Measurements from ENCODE around the gene ATP2A1.

DNA sequence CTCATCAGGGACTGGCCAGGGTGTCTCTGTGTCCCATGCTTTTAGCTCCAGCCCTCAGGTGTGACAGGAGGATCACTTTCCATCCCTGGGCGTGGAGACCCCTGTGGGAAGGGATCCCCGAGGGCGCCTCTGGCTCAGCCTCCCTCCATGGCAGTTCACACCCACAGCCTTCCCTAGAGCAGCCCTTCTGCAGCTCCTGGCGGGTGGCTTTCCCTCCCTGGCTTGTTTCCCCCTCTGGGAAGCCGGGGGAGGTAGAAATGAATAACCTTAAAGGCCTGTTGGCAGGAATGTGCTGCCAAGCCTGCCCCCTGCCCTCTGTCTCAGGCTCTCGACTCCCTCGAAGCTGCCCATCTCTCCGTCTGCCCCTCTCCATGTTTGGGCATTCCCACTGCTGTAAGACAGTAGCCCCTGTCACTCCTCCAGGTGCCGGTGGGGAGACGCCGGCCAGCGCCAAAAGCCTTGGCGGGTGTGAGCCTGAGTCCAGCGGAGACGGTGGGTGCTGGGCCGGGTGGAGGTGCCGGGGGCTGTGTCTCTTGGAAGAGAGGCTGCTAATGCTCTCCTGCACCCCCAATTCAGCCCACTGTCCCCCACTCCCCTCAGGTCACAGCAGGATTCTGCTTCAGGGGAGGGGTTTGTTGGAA, 2.1 kb upstream of the ATP2A1 start:
- TF ChIP-seq EZH2 (IDR thresholded peaks at IDR 0.05; ENCODE audit: insufficient read depth, poor library complexity, severe bottlenecking) = no peak
- no peak for TF ChIP-seq EZH2phosphoT487 (IDR thresholded peaks at IDR 0.05; ENCODE audit: insufficient read depth, low read depth)

Measured in GM23248 (cell line).